ENCODE results near the gene IFNL3.

DNA sequence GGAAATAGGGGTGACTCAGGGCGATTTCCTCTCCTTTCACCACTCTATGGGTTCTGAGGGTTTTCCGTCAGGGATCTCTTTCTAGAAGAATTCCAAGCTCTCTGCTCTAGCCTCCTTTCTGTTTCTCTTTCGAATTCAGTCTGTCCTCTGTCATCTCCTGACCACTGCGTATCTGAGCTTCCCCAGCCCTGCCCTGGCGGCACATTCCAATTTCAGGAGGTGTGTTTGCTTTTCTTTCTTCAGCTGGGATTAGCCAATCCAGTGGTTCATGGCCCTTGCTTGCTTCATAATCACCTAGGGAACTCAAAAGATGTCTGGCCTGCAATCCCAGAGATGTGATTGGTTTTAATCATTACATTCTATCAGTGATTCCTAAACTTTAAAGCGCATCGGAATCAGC, 32.8 kb upstream of the IFNL3 start:
- no peak for TF ChIP-seq EZH2 (IDR thresholded peaks at IDR 0.05; ENCODE audit: borderline replicate concordance, low read depth, low read length, poor library complexity, severe bottlenecking)
- no peak for TF ChIP-seq CTCF (conservative IDR thresholded peaks at IDR 0.05; ENCODE audit: low read depth, low read length)
